Activated effector memory CD4-positive, alpha-beta T cell treated with anti-CD3 and anti-CD28 coated beads, Interleukin-2, amount 50 U/mL, for 16 hours (primary cell): ENCODE data around the gene RPTN.

Experiments used
- DNase-seq: peaks from one replicate; pipeline ENCODE4 v3.0.0-alpha.2; 2020

The RPTN gene

GRCh38 chr1:152159144-152159543 is at the start of gene RPTN:
Gene RPTN (minus strand): TSS chr1:152159228. CDS start chr1:152157889, 1,339 bp downstream.
- no peak for DNase-seq

GRCh38 chr1:152198982-152199381 is 40.0 kb upstream of the RPTN start:
- no peak for DNase-seq

GRCh38 chr1:152197361-152197941 is 38.4 kb upstream of the RPTN start:
- DNase-seq = no peak

GRCh38 chr1:152191711-152192110 is 32.7 kb upstream of the RPTN start:
- DNase-seq = no peak

- DNase-seq = no peak
These were observed 32.2 kb upstream of the RPTN start for GRCh38 chr1:152191260-152191659.

- no peak for DNase-seq
These were observed 31.6 kb upstream of the RPTN start for GRCh38 chr1:152190589-152190988.

- peak; percentile 87 for DNase-seq
These were observed 30.8 kb upstream of the RPTN start for GRCh38 chr1:152189657-152190442.

- peak; percentile 94 for DNase-seq
These were observed 29.9 kb upstream of the RPTN start for GRCh38 chr1:152188673-152189591.

- DNase-seq = no peak
These were observed 27.7 kb upstream of the RPTN start for GRCh38 chr1:152186556-152187285.

- peak; percentile 65 for DNase-seq
These were observed 26.7 kb upstream of the RPTN start for GRCh38 chr1:152185544-152186391.

GRCh38 chr1:152182944-152183361 is 23.9 kb upstream of the RPTN start:
- no peak for DNase-seq

- no peak for DNase-seq
These were observed 23.4 kb upstream of the RPTN start for GRCh38 chr1:152182431-152182830.

GRCh38 chr1:152179566-152179965 is 20.5 kb upstream of the RPTN start:
- DNase-seq = no peak

GRCh38 chr1:152170287-152170905 is 11.4 kb upstream of the RPTN start:
- DNase-seq = no peak

- DNase-seq = no peak
These were observed 10.5 kb upstream of the RPTN start for GRCh38 chr1:152169366-152170025.

- DNase-seq = no peak
These were observed 9.5 kb upstream of the RPTN start for GRCh38 chr1:152168535-152168868.

- no peak for DNase-seq
These were observed 9.0 kb upstream of the RPTN start for GRCh38 chr1:152167835-152168534.

- DNase-seq = no peak
These were observed 7.9 kb upstream of the RPTN start for GRCh38 chr1:152166966-152167365.

- no peak for DNase-seq
These were observed 6.5 kb upstream of the RPTN start for GRCh38 chr1:152165286-152166077.
